Transverse colon (tissue), 3 donors: Measurements from ENCODE around the gene CFAP99.

Experiments
- CTCF ChIP-seq, 5 experiments: fragments of 200-600 bp in 3 of 5; fragments of 450-650 bp in 2 of 5; sonication (generic) in 3 of 5; IDR thresholded peaks; 1 replicate in 2 of 5; 2 replicates in 3 of 5; pipeline ENCODE4 v1.5.1; 2016 to 2017; ENCODE audit warnings: antibody characterized with exemption in 5 of 5, inconsistent platforms in 3 of 5, mild to moderate bottlenecking in 2 of 5, moderate library complexity in 1 of 5
- POLR2A ChIP-seq: fragments of 450-650 bp; IDR thresholded peaks from one replicate; pipeline ENCODE4 v1.6.1; 2016; ENCODE audit warnings: antibody characterized with exemption, mild to moderate bottlenecking, moderate library complexity

GRCh38 chr4:2462218-2462991, 43.6 kb downstream of the CFAP99 start:
- TF ChIP-seq CTCF (IDR thresholded peaks at IDR 0.05) (peak in 4 of 5 experiments; percentile 26 to 60 (median 42)), POLR2A (no peak)
